Caco-2 (cell line): ENCODE data around the gene ACOT11. TPM values are rescaled to one million over a fixed set of nuclear protein-coding genes. Genes with fewer than 3 reads are reported as not detected.

Experiments used
- BruUV-seq: library from RNA; stranded (reverse); fragments of 400-500 nt; replicated peaks from 2 replicates; lab custom pipeline; 2021; lab: Mats Ljungman, UMichigan
- CTCF ChIA-PET: fragments of 300-600 bp; sonication (Branson Sonifier 250); formaldehyde crosslinking; loops from one replicate; lab custom pipeline; 2022; ENCODE audit warnings: antibody characterized with exemption; lab: Charles Lee
- POLR2A ChIA-PET: fragments of 300-600 bp; sonication (Branson Sonifier 250); formaldehyde crosslinking; loops from one replicate; lab custom pipeline; 2022; ENCODE audit warnings: antibody characterized with exemption; lab: Charles Lee
- DNase-seq, 2 experiments: peaks; one replicate each; pipeline versions ENCODE4 v3.0.0 to v3.0.0-alpha.2; 2020 to 2022
- H3K27me3 ChIP-seq: replicated peaks from 2 replicates; pipeline ENCODE4 v1.6.0; 2011; ENCODE audit warnings: low read length; ENCODE audit not compliant: control insufficient read depth, insufficient read depth
- H3K36me3 ChIP-seq: 2 replicates; pipeline ENCODE4 v1.5.1; 2011; ENCODE audit warnings: low read length; ENCODE audit not compliant: control insufficient read depth, insufficient read depth
- H3K4me1 ChIP-seq: fragments of 250-450 bp; sonication (Bioruptor Pico); 2 replicates; pipeline ENCODE4 v1.5.1; 2020; ENCODE audit warnings: mild to moderate bottlenecking
- H3K4me3 ChIP-seq: 2 replicates; pipeline ENCODE4 v1.5.1; 2011; ENCODE audit warnings: low read depth, mild to moderate bottlenecking, control low read depth, low read length
- H3K9me3 ChIP-seq: fragments of 250-450 bp; sonication (Bioruptor Pico); 2 replicates; pipeline ENCODE4 v1.5.1; 2020; ENCODE audit warnings: mild to moderate bottlenecking, moderate library complexity
- H3K27ac Mint-ChIP-seq: one replicate; pipeline ENCODE4 v1.8.0; 2022; ENCODE audit warnings: mixed read lengths; ENCODE audit not compliant: unreplicated experiment
- H3K27me3 Mint-ChIP-seq: one replicate; pipeline ENCODE4 v1.8.0; 2022; ENCODE audit warnings: mixed read lengths; ENCODE audit not compliant: insufficient read depth, unreplicated experiment
- H3K36me3 Mint-ChIP-seq: one replicate; pipeline ENCODE4 v1.8.0; 2022; ENCODE audit warnings: mild to moderate bottlenecking, mixed read lengths; ENCODE audit not compliant: insufficient read depth, unreplicated experiment
- H3K4me1 Mint-ChIP-seq: one replicate; pipeline ENCODE4 v1.8.0; 2022; ENCODE audit warnings: low read depth, mixed read lengths; ENCODE audit not compliant: unreplicated experiment
- H3K4me3 Mint-ChIP-seq: one replicate; pipeline ENCODE4 v1.8.0; 2022; ENCODE audit warnings: mild to moderate bottlenecking, moderate library complexity, mixed read lengths; ENCODE audit not compliant: unreplicated experiment
- H3K9me3 Mint-ChIP-seq: one replicate; pipeline ENCODE4 v1.8.0; 2022; ENCODE audit warnings: mixed read lengths; ENCODE audit not compliant: unreplicated experiment
- CTCF ChIP-seq, 2 experiments: fragments of 200-600 bp in 1 of 2; IDR thresholded peaks; 1 replicate in 1 of 2; 2 replicates in 1 of 2; pipeline versions ENCODE4 v1.5.1 to v1.8.0; 2011 to 2022; ENCODE audit warnings: antibody characterized with exemption in 1 of 2, control low read depth in 1 of 2, inconsistent platforms in 1 of 2, low read depth in 1 of 2, low read length in 1 of 2, mild to moderate bottlenecking in 1 of 2, moderate library complexity in 1 of 2; ENCODE audit not compliant: insufficient read depth in 1 of 2, severe bottlenecking in 1 of 2, unreplicated experiment in 1 of 2
- intact Hi-C: fragments of 100-400 bp; cut with micrococcal nuclease; formaldehyde crosslinking; loops from one replicate; pipeline ENCODE4 v1.10.0; 2022; ENCODE audit not compliant: unreplicated experiment
- total RNA-seq: library from RNA; stranded (reverse); gene quantifications from 2 replicates; pipeline ENCODE4 v1.2.3, GENCODE V29; 2022

ACOT11 gene
- total RNA-seq, 1 experiment from 2014 or later = 4.1 TPM

- intact Hi-C loops = no loop called here
- no peaks in the 10 kb centered on the region for H3K27me3 Mint-ChIP-seq
- H3K27me3 ChIP-seq = no peaks in the 10 kb centered on the region
- H3K4me3 ChIP-seq = no peak overlapping the region
- no peaks in the 10 kb centered on the region for H3K36me3 ChIP-seq
- H3K36me3 Mint-ChIP-seq = no peaks in the 10 kb centered on the region
- no peak for DNase-seq
- H3K4me1 Mint-ChIP-seq = peaks cover 6% of the 10 kb centered on the region
- ChIA-PET POLR2A (no interaction called here), CTCF (interaction anchor here (0.6 kb wide), 1 partner anchor 133 kb away, joined by 4 read pairs; no protein-coding TSS in a partner anchor)
- BruUV-seq = no TSS peak
- H3K27ac Mint-ChIP-seq = no peak overlapping the region
- H3K9me3 ChIP-seq = no peaks in the 10 kb centered on the region
- no peaks in the 10 kb centered on the region for H3K9me3 Mint-ChIP-seq
- no peak overlapping the region for H3K4me3 Mint-ChIP-seq
- H3K4me1 ChIP-seq = no peaks in the 10 kb centered on the region
- no peak for TF ChIP-seq CTCF (IDR thresholded peaks at IDR 0.05; ENCODE audit: insufficient read depth in 1 of 2, low read depth in 1 of 2, low read length in 1 of 2, severe bottlenecking in 1 of 2, unreplicated experiment in 1 of 2)
Measured at GRCh38 chr1:54582566-54583306, 34.7 kb downstream of the ACOT11 start.

GRCh38 chr1:54583307-54583686 lies 35.3 kb downstream of the ACOT11 start:
- H3K36me3 Mint-ChIP-seq = no peaks in the 10 kb centered on the region
- no peak overlapping the region for H3K27ac Mint-ChIP-seq
- no peaks in the 10 kb centered on the region for H3K27me3 Mint-ChIP-seq
- Histone ChIP-seq H3K4me1 (no peaks in the 10 kb centered on the region), H3K9me3 (no peaks in the 10 kb centered on the region), H3K27me3 (no peaks in the 10 kb centered on the region), H3K36me3 (no peaks in the 10 kb centered on the region), H3K4me3 (no peak overlapping the region)
- TF ChIP-seq CTCF (IDR thresholded peaks at IDR 0.05; ENCODE audit: insufficient read depth in 1 of 2, low read depth in 1 of 2, low read length in 1 of 2, severe bottlenecking in 1 of 2, unreplicated experiment in 1 of 2) = no peak
- CTCF ChIA-PET = interaction anchor here (0.6 kb wide), 1 partner anchor 133 kb away, joined by 4 read pairs; no protein-coding TSS in a partner anchor
- intact Hi-C loops = no loop called here
- POLR2A ChIA-PET = no interaction called here
- no peak for DNase-seq
- H3K9me3 Mint-ChIP-seq = no peaks in the 10 kb centered on the region
- no peak overlapping the region for H3K4me3 Mint-ChIP-seq
- no TSS peak for BruUV-seq
- peaks cover 6% of the 10 kb centered on the region for H3K4me1 Mint-ChIP-seq

- CTCF ChIA-PET = no interaction called here
- no peaks in the 10 kb centered on the region for H3K36me3 Mint-ChIP-seq
- no TSS peak for BruUV-seq
Measured at GRCh38 chr1:54583871-54584270, 35.8 kb downstream of the ACOT11 start.

More at GRCh38 chr1:54583871-54584270, 35.8 kb downstream of the ACOT11 start:
- H3K27ac Mint-ChIP-seq = no peak overlapping the region
- H3K36me3 ChIP-seq = no peaks in the 10 kb centered on the region
- intact Hi-C loops = no loop called here
- H3K4me3 Mint-ChIP-seq = no peak overlapping the region
- H3K9me3 Mint-ChIP-seq = no peaks in the 10 kb centered on the region
- no peaks in the 10 kb centered on the region for H3K9me3 ChIP-seq
- H3K27me3 ChIP-seq = no peaks in the 10 kb centered on the region
- no peak for DNase-seq
- H3K4me1 ChIP-seq = no peaks in the 10 kb centered on the region
- POLR2A ChIA-PET = no interaction called here
- H3K4me3 ChIP-seq = no peak overlapping the region
- TF ChIP-seq CTCF (IDR thresholded peaks at IDR 0.05; ENCODE audit: insufficient read depth in 1 of 2, low read depth in 1 of 2, low read length in 1 of 2, severe bottlenecking in 1 of 2, unreplicated experiment in 1 of 2) = no peak
- no peaks in the 10 kb centered on the region for H3K27me3 Mint-ChIP-seq
- peaks cover 5% of the 10 kb centered on the region for H3K4me1 Mint-ChIP-seq
